HG03039 (cell line): Measurements from ENCODE around the gene SIRPG.
"Not testable (repeated sequence)": the region's sequence is repeated elsewhere in the genome, so short reads cannot be mapped to it uniquely, and the experiment has no call there.

ENCODE experiments used
- ATAC-seq: cut with Tn5 transposase; IDR thresholded peaks from one replicate; pipeline ENCODE4 v1.9.1; 2021; ENCODE audit warnings: mild to moderate bottlenecking, moderate library complexity; ENCODE audit not compliant: unreplicated experiment

The SIRPG gene

GRCh38 chr20:1637226-1637625 is 20.4 kb downstream of the SIRPG start:
- ATAC-seq, result no peak

GRCh38 chr20:1636621-1637020 is 21.0 kb downstream of the SIRPG start:
- no peak for ATAC-seq

- no peak for ATAC-seq
These were observed 22.1 kb downstream of the SIRPG start for GRCh38 chr20:1635291-1635979.

GRCh38 chr20:1633535-1633934 is 24.0 kb downstream of the SIRPG start:
- no peak for ATAC-seq

- ATAC-seq, result no peak
These were observed 25.4 kb downstream of the SIRPG start for GRCh38 chr20:1632178-1632577.

GRCh38 chr20:1631309-1632151 is 26.0 kb downstream of the SIRPG start:
- no peak for ATAC-seq

GRCh38 chr20:1630186-1630585 is 27.4 kb downstream of the SIRPG start:
- ATAC-seq, result no peak

- no peak for ATAC-seq
These were observed 28.3 kb downstream of the SIRPG start for GRCh38 chr20:1629321-1629720.

GRCh38 chr20:1628621-1629020 is 29.0 kb downstream of the SIRPG start:
- ATAC-seq, result no peak

GRCh38 chr20:1627200-1627550 is 30.4 kb downstream of the SIRPG start:
- ATAC-seq, result no peak

- ATAC-seq, result no peak
These were observed 30.9 kb downstream of the SIRPG start for GRCh38 chr20:1626528-1627199.

- no peak for ATAC-seq
These were observed 32.4 kb downstream of the SIRPG start for GRCh38 chr20:1625083-1625690.

GRCh38 chr20:1623501-1624205 is 33.9 kb downstream of the SIRPG start:
- no peak for ATAC-seq

GRCh38 chr20:1622450-1622849 is 35.1 kb downstream of the SIRPG start:
- no peak for ATAC-seq

- no peak for ATAC-seq
These were observed 36.3 kb downstream of the SIRPG start for GRCh38 chr20:1621316-1621715.

GRCh38 chr20:1619861-1620444 is 37.6 kb downstream of the SIRPG start, which contains the start of gene SIRPB1:
Gene SIRPB1 (minus strand): TSS chr20:1620009. CDS start chr20:1619944, 65 bp downstream.
- no peak for ATAC-seq

- ATAC-seq, result no peak
These were observed 38.5 kb downstream of the SIRPG start for GRCh38 chr20:1618954-1619540.

GRCh38 chr20:1618479-1618878 is 39.1 kb downstream of the SIRPG start:
- no peak for ATAC-seq

- no peak for ATAC-seq
These were observed 40.6 kb downstream of the SIRPG start for GRCh38 chr20:1616858-1617434.

- ATAC-seq, result not testable (repeated sequence)
These were observed 47.2 kb downstream of the SIRPG start for GRCh38 chr20:1610404-1610803.
